ENCODE data around the gene ESPNL. TPM values are rescaled to one million over a fixed set of nuclear protein-coding genes. Genes with fewer than 3 reads are reported as not detected.

The ESPNL gene
- total RNA-seq, 1 experiment from 2014 or later: 0.85 TPM

DNA sequence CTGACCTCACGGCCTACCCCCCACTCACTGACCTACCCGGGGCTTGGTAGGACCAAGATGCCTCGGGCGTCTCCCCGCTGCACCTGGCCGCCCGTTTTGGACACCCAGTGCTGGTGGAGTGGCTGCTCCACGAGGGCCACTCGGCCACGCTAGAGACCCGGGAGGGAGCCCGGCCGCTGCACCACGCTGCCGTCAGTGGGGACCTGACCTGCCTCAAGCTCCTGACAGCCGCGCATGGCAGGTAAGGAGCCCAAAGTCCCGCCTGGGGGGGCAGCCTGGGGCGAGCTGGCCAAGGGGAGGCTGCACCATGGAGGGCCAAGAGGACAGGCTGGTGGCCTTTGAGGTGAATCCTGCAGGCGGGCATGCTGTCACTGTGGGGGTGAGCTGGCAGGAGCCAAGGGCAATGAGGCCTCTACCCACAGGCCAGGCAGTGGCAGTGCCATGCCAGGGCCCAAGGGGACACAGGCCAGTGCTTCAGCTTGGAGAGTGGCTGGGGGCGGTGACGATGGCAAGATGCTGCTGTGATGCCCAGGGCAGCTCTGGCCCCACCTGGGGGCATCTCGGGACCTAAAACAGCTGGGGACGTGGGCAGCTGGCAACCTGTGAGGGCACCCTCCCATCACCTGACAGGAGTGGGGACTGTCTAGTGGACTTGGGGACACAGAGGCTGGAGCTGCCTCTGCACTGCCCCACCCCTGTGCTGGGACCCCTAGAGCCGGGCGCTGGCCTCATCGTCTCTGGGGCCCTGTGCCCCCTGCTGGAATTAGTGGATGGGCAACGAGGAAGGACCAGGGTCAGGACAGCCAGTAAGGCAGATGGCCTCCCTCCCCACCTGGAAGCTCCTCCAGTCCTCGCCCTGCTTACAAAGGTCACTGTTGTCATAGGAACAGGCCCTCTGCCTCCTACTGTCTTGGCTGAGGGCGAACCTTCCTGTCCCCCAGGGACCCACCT lies 2.0 kb downstream of the ESPNL start:
- in situ Hi-C loops (cut with HindIII; ENCODE audit: low pct_unique_long_range_greater_than_20kb, low sequenced_read_pairs) (no loop called here), intact Hi-C loops (cut with micrococcal nuclease; ENCODE audit: unreplicated experiment) (no loop called here)
- Histone ChIP-seq H3K27me3 (ENCODE audit: control insufficient read depth, insufficient read depth, low read length) (no peaks in the 10 kb centered on the region), H3K36me3 (ENCODE audit: control insufficient read depth, insufficient read depth, low read length) (no peaks in the 10 kb centered on the region), H3K9me3 (ENCODE audit: control insufficient read depth, insufficient read depth, low read depth, low read length) (no peaks in the 10 kb centered on the region), H3K4me1 (ENCODE audit: control insufficient read depth, insufficient read depth, low read length) (peaks cover 11% of the 10 kb centered on the region), H3K27ac (ENCODE audit: low read length) (no peak overlapping the region), H3K4me3 (ENCODE audit: low read depth in 2 of 2, low read length in 2 of 2) (no peak overlapping the region)
- ChIA-PET CTCF (interaction anchor here (0.6 kb wide), 1 partner anchor 36 kb away, joined by 7 read pairs; the partner anchor contains the start of gene KLHL30), POLR2A (interaction anchor here (0.6 kb wide), 1 partner anchor 25 kb away, joined by 3 read pairs; no protein-coding TSS in a partner anchor)
- ATAC-seq: no peak
- no peak for TF ChIP-seq CTCF (IDR thresholded peaks at IDR 0.05)
- no peak for TF ChIP-seq SIN3A (IDR thresholded peaks at IDR 0.05; ENCODE audit: borderline replicate concordance, insufficient read depth, low read depth, low read length)
- TF ChIP-seq REST (IDR thresholded peaks at IDR 0.05; ENCODE audit: insufficient read depth in 1 of 2, low read depth in 2 of 2, low read length in 1 of 2): no peak
- no peak for TF ChIP-seq POLR2AphosphoS5 (IDR thresholded peaks at IDR 0.05; ENCODE audit: low read depth, low read length)
- no peak for TF ChIP-seq TCF7L2 (IDR thresholded peaks at IDR 0.05; ENCODE audit: low read depth, low read length)
- DNase-seq (ENCODE audit: low read depth, low spot score): no peak
- BruUV-seq (replicated peaks): no TSS peak

DNA sequence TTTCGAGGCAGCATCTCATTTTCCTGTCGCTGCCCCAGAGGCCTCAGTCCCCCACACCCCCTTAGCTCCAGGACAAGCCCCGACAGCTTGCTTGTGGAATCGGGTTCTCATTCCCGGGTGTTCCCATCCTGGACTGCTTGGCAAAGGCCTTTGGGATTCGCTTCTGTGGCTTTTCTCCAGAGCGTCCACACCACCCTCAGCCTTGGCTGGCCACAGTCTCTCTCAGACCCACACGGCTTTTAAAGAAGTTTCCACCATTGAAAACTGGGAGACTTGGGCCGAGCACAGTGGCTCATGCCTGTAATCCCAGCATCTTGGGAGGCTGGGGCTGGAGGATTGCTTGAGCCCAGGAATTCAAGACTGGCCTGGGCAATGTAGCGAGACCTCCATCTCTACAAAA lies 2.7 kb downstream of the ESPNL start:
- ChIA-PET POLR2A (no interaction called here), CTCF (no interaction called here)
- Histone ChIP-seq H3K4me3 (ENCODE audit: low read depth in 2 of 2, low read length in 2 of 2) (no peak overlapping the region), H3K27me3 (ENCODE audit: control insufficient read depth, insufficient read depth, low read length) (no peaks in the 10 kb centered on the region), H3K9me3 (ENCODE audit: control insufficient read depth, insufficient read depth, low read depth, low read length) (no peaks in the 10 kb centered on the region), H3K4me1 (ENCODE audit: control insufficient read depth, insufficient read depth, low read length) (peaks cover 16% of the 10 kb centered on the region), H3K36me3 (ENCODE audit: control insufficient read depth, insufficient read depth, low read length) (no peaks in the 10 kb centered on the region), H3K27ac (ENCODE audit: low read length) (no peak overlapping the region)
- no peak for ATAC-seq
- DNase-seq (ENCODE audit: low read depth, low spot score): no peak
- intact Hi-C loops (cut with micrococcal nuclease; ENCODE audit: unreplicated experiment): no loop called here
- no TSS peak for BruUV-seq (replicated peaks)
- in situ Hi-C loops (cut with HindIII; ENCODE audit: low pct_unique_long_range_greater_than_20kb, low sequenced_read_pairs): no loop called here
- no peak for TF ChIP-seq POLR2AphosphoS5 (IDR thresholded peaks at IDR 0.05; ENCODE audit: low read depth, low read length)

All from Panc1 (cell line).